Heart left ventricle (tissue), 13 donors: ENCODE measurements around the gene SIKE1.

ENCODE experiments used
- POLR2A ChIP-seq, 2 donors: fragments of 450-650 bp; IDR thresholded peaks; one replicate each; pipeline ENCODE4 v1.6.1; 2017; ENCODE audit warnings: antibody characterized with exemption in 2 of 2, mild to moderate bottlenecking in 2 of 2, moderate library complexity in 2 of 2
- TF ChIP-seq, protein P1 (sequence below), 12 donors: fragments of 200-600 bp; sonication (generic) in 4 of 12; IDR thresholded peaks; one replicate each; pipeline versions ENCODE4 v1.5.0 to v1.8.0; 2018 to 2022; ENCODE audit warnings: antibody characterized with exemption in 12 of 12, mild to moderate bottlenecking in 5 of 12
- donor health status: ischemic (EF 13 %, LVEDD 7.1; RV severe dilation, severe dysfunction).
- donor health status: DM: no; HTN: yes; CAD: no.
- donor health status: DM: no; HTN: no; CAD: no.
- donor health status: ischemic (EF 25% LVEDD 6.9; RV normal size, moderate dysfunction).
- donor health status: ischemic (EF 25% LVEDD 5.7; RV mildly dilated, moderate dysfunction).
- donor health status: ischemic (EF 35%, LVEDD 5.7; RV mildly dilated, moderate dysfunction).
- donor health status: nonischemic (EF 11% LVEDD 7.7; RV severe dilation, severe dysfunction).
- donor health status: DM: yes; HTN: yes; CAD: no.
- donor health status: PGD.
- donor health status: ischemic (EF 29% LVEDD 5.4; RV normal size, mild dysfunction).
- donor health status: nonischemic (EF 23%, LVEDD 6.1; RV moderate dilation, normal function).

DNA sequence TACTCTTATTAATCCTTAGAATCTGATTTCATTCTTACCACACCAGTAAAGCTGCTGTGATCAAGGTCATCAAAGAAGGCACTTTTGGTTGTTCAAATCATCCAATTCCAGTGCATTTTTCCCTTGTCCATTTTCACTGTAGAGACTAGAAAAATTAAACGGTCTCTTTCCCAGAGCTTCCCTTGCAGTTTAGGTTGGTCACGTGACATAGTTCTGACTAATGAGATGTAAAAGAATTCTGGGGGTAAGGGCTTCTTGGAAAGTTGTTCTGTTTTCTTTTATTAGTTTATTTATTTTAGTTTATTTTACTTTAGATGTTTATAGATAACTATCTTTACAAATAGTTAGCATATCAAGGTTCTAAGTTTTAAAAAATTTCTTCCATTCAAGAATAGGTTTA is 39.9 kb upstream of the SIKE1 start:
- TF ChIP-seq, protein P1, sequence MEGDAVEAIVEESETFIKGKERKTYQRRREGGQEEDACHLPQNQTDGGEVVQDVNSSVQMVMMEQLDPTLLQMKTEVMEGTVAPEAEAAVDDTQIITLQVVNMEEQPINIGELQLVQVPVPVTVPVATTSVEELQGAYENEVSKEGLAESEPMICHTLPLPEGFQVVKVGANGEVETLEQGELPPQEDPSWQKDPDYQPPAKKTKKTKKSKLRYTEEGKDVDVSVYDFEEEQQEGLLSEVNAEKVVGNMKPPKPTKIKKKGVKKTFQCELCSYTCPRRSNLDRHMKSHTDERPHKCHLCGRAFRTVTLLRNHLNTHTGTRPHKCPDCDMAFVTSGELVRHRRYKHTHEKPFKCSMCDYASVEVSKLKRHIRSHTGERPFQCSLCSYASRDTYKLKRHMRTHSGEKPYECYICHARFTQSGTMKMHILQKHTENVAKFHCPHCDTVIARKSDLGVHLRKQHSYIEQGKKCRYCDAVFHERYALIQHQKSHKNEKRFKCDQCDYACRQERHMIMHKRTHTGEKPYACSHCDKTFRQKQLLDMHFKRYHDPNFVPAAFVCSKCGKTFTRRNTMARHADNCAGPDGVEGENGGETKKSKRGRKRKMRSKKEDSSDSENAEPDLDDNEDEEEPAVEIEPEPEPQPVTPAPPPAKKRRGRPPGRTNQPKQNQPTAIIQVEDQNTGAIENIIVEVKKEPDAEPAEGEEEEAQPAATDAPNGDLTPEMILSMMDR (IDR thresholded peaks at IDR 0.05): no peak
- TF ChIP-seq POLR2A (IDR thresholded peaks at IDR 0.05): no peak
